H9 (cell line): Measurements from ENCODE around the gene EPHX1. TPM values are rescaled to one million over a fixed set of nuclear protein-coding genes. Genes with fewer than 3 reads are reported as not detected.
A peak's percentile ranks its signal among the peaks of the same experiment; 100 is the strongest.

ENCODE experiments used
- DNase-seq: peaks from one replicate; pipeline ENCODE4 v3.0.0-alpha.2; 2017
- H2AFZ ChIP-seq: one replicate; pipeline ENCODE4 v1.6.1; 2013; ENCODE audit warnings: mild to moderate bottlenecking, low read length, control low read depth, moderate library complexity
- H2AK5ac ChIP-seq: 2 replicates; pipeline ENCODE4 v1.6.1; 2013; ENCODE audit warnings: low read length, control low read depth, mixed read lengths; ENCODE audit not compliant: insufficient read length
- H2BK120ac ChIP-seq: one replicate; pipeline ENCODE4 v1.6.1; 2013; ENCODE audit warnings: low read depth, mild to moderate bottlenecking, low read length, control low read depth, inconsistent platforms; ENCODE audit not compliant: poor library complexity, severe bottlenecking
- H2BK12ac ChIP-seq: 2 replicates; pipeline ENCODE4 v1.6.1; 2013; ENCODE audit warnings: low read length, control low read depth, mixed read lengths, low read depth; ENCODE audit not compliant: insufficient read length
- H2BK15ac ChIP-seq: 2 replicates; pipeline ENCODE4 v1.6.1; 2013; ENCODE audit warnings: low read depth, low read length, control low read depth
- H2BK20ac ChIP-seq: one replicate; pipeline ENCODE4 v1.6.1; 2013; ENCODE audit warnings: low read depth, mild to moderate bottlenecking, low read length, control low read depth, inconsistent platforms; ENCODE audit not compliant: poor library complexity, severe bottlenecking
- H2BK5ac ChIP-seq: 2 replicates; pipeline ENCODE4 v1.6.1; 2013; ENCODE audit warnings: low read length, control low read depth, mixed read lengths; ENCODE audit not compliant: insufficient read length
- H3K14ac ChIP-seq: 2 replicates; pipeline ENCODE4 v1.6.1; 2013; ENCODE audit warnings: low read length, control low read depth; ENCODE audit not compliant: insufficient read depth
- H3K18ac ChIP-seq: 2 replicates; pipeline ENCODE4 v1.6.1; 2013; ENCODE audit warnings: low read depth, mild to moderate bottlenecking, mixed read lengths, low read length, control low read depth; ENCODE audit not compliant: insufficient read length
- H3K23ac ChIP-seq: 2 replicates; pipeline ENCODE4 v1.6.1; 2013; ENCODE audit warnings: low read length, control low read depth, mixed read lengths, low read depth; ENCODE audit not compliant: insufficient read length
- H3K23me2 ChIP-seq: 2 replicates; pipeline ENCODE4 v1.6.1; 2013; ENCODE audit warnings: low read depth, mild to moderate bottlenecking, mixed read lengths, low read length, control low read depth; ENCODE audit not compliant: insufficient read length, poor library complexity, severe bottlenecking
- H3K27ac ChIP-seq: 2 replicates; pipeline ENCODE4 v1.5.1; 2013; ENCODE audit warnings: low read length, control low read depth, mixed read lengths, low read depth; ENCODE audit not compliant: insufficient read length
- H3K27me3 ChIP-seq: 2 replicates; pipeline ENCODE4 v1.6.1; 2013; ENCODE audit warnings: low read length, control low read depth, inconsistent platforms; ENCODE audit not compliant: insufficient read depth
- H3K4ac ChIP-seq: 2 replicates; pipeline ENCODE4 v1.6.1; 2013; ENCODE audit warnings: low read depth, mild to moderate bottlenecking, control low read depth, inconsistent platforms, low read length, moderate library complexity
- H3K4me1 ChIP-seq: 2 replicates; pipeline ENCODE4 v1.6.1; 2013; ENCODE audit warnings: low read length, control low read depth, inconsistent platforms; ENCODE audit not compliant: insufficient read depth
- H3K4me2 ChIP-seq: 2 replicates; pipeline ENCODE4 v1.6.1; 2013; ENCODE audit warnings: low read length, control low read depth, mixed read lengths; ENCODE audit not compliant: insufficient read length, insufficient read depth
- H3K56ac ChIP-seq: 2 replicates; pipeline ENCODE4 v1.6.1; 2013; ENCODE audit warnings: low read depth, mild to moderate bottlenecking, mixed read lengths, low read length, control low read depth; ENCODE audit not compliant: insufficient read length
- H3K79me1 ChIP-seq: 2 replicates; pipeline ENCODE4 v1.6.1; 2013; ENCODE audit warnings: low read depth, mild to moderate bottlenecking, moderate library complexity, low read length, control low read depth, inconsistent platforms; ENCODE audit not compliant: insufficient read depth, poor library complexity, severe bottlenecking
- H3K79me2 ChIP-seq: 2 replicates; pipeline ENCODE4 v1.6.1; 2013; ENCODE audit warnings: low read length, control low read depth, inconsistent platforms; ENCODE audit not compliant: insufficient read depth
- H3K9ac ChIP-seq: 2 replicates; pipeline ENCODE4 v1.6.1; 2013; ENCODE audit warnings: low read length, control low read depth, mixed read lengths; ENCODE audit not compliant: insufficient read length; ENCODE audit errors: extremely low read depth
- H3K9me3 ChIP-seq: one replicate; pipeline ENCODE4 v1.6.1; 2013; ENCODE audit warnings: low read depth, low read length, inconsistent platforms; ENCODE audit not compliant: control insufficient read depth
- H3T11ph ChIP-seq: one replicate; pipeline ENCODE4 v1.6.1; 2013; ENCODE audit warnings: mild to moderate bottlenecking, low read length, control low read depth, inconsistent platforms
- H4K20me1 ChIP-seq: one replicate; pipeline ENCODE4 v1.6.1; 2013; ENCODE audit not compliant: control insufficient read depth, insufficient read length, insufficient read depth
- H4K5ac ChIP-seq: 2 replicates; pipeline ENCODE4 v1.6.1; 2013; ENCODE audit warnings: low read depth, mild to moderate bottlenecking, mixed read lengths, low read length, control low read depth; ENCODE audit not compliant: insufficient read length
- H4K8ac ChIP-seq: replicated peaks from 2 replicates; pipeline ENCODE4 v1.6.1; 2013; ENCODE audit warnings: low read length, control low read depth, mixed read lengths, low read depth; ENCODE audit not compliant: insufficient read length
- H4K91ac ChIP-seq: 2 replicates; pipeline ENCODE4 v1.6.1; 2013; ENCODE audit warnings: low read depth, mild to moderate bottlenecking, moderate library complexity, mixed read lengths, low read length, control low read depth; ENCODE audit not compliant: insufficient read length
- H3K27ac Mint-ChIP-seq, 3 experiments: 2 replicates in 2 of 3; 3 replicates in 1 of 3; pipeline ENCODE4 v1.8.0; 2020 to 2021; ENCODE audit warnings: mixed read lengths in 3 of 3, mild to moderate bottlenecking in 1 of 3, moderate library complexity in 1 of 3
- H3K27me3 Mint-ChIP-seq: 2 replicates; pipeline ENCODE4 v1.8.0; 2021; ENCODE audit warnings: low read depth, mild to moderate bottlenecking, moderate library complexity, mixed read lengths
- H3K36me3 Mint-ChIP-seq, 3 experiments: 2 replicates in 2 of 3; 3 replicates in 1 of 3; pipeline ENCODE4 v1.8.0; 2020 to 2021; ENCODE audit warnings: low read depth in 3 of 3, mixed read lengths in 3 of 3; ENCODE audit not compliant: insufficient read depth in 1 of 3
- H3K4me1 Mint-ChIP-seq, 2 experiments: 2 replicates each; pipeline ENCODE4 v1.8.0; 2020; ENCODE audit warnings: mixed read lengths in 2 of 2
- H3K4me3 Mint-ChIP-seq, 2 experiments: 2 replicates in 1 of 2; 3 replicates in 1 of 2; pipeline ENCODE4 v1.8.0; 2020 to 2021; ENCODE audit warnings: mild to moderate bottlenecking in 2 of 2, mixed read lengths in 2 of 2, moderate library complexity in 1 of 2
- H3K9me3 Mint-ChIP-seq, 2 experiments: 2 replicates in 1 of 2; 3 replicates in 1 of 2; pipeline ENCODE4 v1.8.0; 2020; ENCODE audit warnings: mild to moderate bottlenecking in 2 of 2, mixed read lengths in 2 of 2, moderate library complexity in 1 of 2
- WGBS: extraction: QIAGEN DNeasy Blood & Tissue Kit; methylation state at CpG from one replicate; pipeline ENCODE4 v1.1.7; 2013; ENCODE audit warnings: missing lambda C conversion rate, low lambda C conversion rate, mixed read lengths; ENCODE audit not compliant: insufficient read length; ENCODE audit errors: extremely low coverage; 5-methylcytosine and 5-hydroxymethylcytosine counted together
- total RNA-seq: library from RNA; stranded (reverse); gene quantifications from 2 replicates; pipeline ENCODE4 v1.2.1, GENCODE V29; 2021
- TF ChIP-seq, protein P1 (sequence below): fragments of 200-600 bp; sonication (generic); conservative IDR thresholded peaks from 3 replicates; pipeline ENCODE4 v1.8.0; 2021; ENCODE audit warnings: antibody characterized with exemption, mild to moderate bottlenecking

Gene EPHX1
- total RNA-seq, 1 experiment from 2014 or later, result 40.6 TPM

DNA sequence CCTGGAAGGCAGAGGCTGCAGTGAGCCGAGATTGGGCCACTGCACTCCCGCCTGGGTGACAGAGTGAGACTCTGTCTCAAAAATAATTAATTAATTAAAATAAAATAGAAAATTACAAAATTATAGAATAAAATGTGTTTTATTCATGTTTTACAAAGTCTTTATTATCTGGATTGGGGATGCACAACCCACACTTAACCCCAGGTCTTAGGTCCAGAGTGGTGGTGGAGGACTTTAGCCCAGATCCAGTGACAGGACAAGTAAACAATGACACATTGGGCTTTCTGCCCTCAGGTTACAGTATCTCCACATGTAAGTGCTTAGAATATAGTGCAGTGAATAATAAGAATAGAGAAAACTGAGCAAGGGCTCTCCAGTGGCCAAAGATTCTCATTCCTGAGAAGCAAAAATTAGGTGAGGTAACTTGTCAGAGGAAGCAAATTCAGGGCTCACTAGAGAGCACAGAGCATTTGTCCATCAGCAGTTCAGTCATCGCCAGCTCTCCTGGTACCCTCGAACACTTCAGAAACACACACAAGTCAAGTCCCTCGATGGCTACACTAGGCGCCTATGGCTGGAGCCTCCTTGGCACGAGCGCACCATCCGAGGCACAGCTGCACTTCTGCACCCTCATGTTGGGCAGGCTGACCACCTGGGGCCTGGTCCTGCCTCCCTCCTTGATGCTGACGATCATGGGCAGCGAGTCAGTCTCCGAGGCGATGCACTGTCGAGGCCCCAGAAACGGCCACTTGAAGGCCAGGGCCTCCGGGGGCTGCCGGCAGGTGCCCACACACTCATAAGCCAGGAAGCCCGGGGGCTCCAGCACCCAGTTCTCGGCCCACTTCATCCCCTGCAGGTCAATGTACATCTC is 76.5 kb downstream of the EPHX1 start:
- Histone ChIP-seq H3K4ac (no peak overlapping the region), H4K8ac (no peak overlapping the region), H2AFZ (no peak overlapping the region), H2AK5ac (no peak overlapping the region), H4K5ac (no peak overlapping the region), H3K23me2 (peaks cover 15% of the 10 kb centered on the region), H3K27me3 (no peaks in the 10 kb centered on the region), H3K27ac (no peak overlapping the region), H3K23ac (no peak overlapping the region), H3K56ac (no peak overlapping the region), H3K4me2 (no peak overlapping the region), H3K9ac (no peak overlapping the region), H3K79me1 (no peaks in the 10 kb centered on the region), H2BK15ac (no peak overlapping the region), H3T11ph (no peak overlapping the region), H4K20me1 (no peaks in the 10 kb centered on the region), H3K4me1 (peaks cover 5% of the 10 kb centered on the region; the same call in 1 of the 2 replicates), H3K9me3 (no peaks in the 10 kb centered on the region), H2BK20ac (no peak overlapping the region), H2BK12ac (no peak overlapping the region), H3K18ac (no peak overlapping the region), H2BK5ac (no peak overlapping the region), H2BK120ac (no peak overlapping the region), H4K91ac (no peak overlapping the region), H3K79me2 (peaks cover 2% of the 10 kb centered on the region; the same call in 1 of the 2 replicates), H3K14ac (no peak overlapping the region)
- H3K27me3 Mint-ChIP-seq, result peaks cover 4% of the 10 kb centered on the region
- peaks cover 46% of the 10 kb centered on the region in 2 experiments for H3K4me1 Mint-ChIP-seq
- peaks cover 0 to 13% (median 0%) of the 10 kb centered on the region in 3 experiments; a peak in 5 of 7 replicates for H3K36me3 Mint-ChIP-seq
- no peak for DNase-seq
- H3K9me3 Mint-ChIP-seq, result no peaks in the 10 kb centered on the region
- TF ChIP-seq, protein P1, sequence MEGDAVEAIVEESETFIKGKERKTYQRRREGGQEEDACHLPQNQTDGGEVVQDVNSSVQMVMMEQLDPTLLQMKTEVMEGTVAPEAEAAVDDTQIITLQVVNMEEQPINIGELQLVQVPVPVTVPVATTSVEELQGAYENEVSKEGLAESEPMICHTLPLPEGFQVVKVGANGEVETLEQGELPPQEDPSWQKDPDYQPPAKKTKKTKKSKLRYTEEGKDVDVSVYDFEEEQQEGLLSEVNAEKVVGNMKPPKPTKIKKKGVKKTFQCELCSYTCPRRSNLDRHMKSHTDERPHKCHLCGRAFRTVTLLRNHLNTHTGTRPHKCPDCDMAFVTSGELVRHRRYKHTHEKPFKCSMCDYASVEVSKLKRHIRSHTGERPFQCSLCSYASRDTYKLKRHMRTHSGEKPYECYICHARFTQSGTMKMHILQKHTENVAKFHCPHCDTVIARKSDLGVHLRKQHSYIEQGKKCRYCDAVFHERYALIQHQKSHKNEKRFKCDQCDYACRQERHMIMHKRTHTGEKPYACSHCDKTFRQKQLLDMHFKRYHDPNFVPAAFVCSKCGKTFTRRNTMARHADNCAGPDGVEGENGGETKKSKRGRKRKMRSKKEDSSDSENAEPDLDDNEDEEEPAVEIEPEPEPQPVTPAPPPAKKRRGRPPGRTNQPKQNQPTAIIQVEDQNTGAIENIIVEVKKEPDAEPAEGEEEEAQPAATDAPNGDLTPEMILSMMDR, result no peak
- peak overlapping the region; percentile 44 to 60; a peak in 4 of 5 replicates for H3K4me3 Mint-ChIP-seq
- H3K27ac Mint-ChIP-seq, result peak overlapping the region in 1 of 3 experiments; percentile 60; a peak in 1 of 7 replicates
- no CpG with 5 or more reads among the region's 19 CpGs for WGBS
